ENCODE measurements around the gene SHISA9.

DNA sequence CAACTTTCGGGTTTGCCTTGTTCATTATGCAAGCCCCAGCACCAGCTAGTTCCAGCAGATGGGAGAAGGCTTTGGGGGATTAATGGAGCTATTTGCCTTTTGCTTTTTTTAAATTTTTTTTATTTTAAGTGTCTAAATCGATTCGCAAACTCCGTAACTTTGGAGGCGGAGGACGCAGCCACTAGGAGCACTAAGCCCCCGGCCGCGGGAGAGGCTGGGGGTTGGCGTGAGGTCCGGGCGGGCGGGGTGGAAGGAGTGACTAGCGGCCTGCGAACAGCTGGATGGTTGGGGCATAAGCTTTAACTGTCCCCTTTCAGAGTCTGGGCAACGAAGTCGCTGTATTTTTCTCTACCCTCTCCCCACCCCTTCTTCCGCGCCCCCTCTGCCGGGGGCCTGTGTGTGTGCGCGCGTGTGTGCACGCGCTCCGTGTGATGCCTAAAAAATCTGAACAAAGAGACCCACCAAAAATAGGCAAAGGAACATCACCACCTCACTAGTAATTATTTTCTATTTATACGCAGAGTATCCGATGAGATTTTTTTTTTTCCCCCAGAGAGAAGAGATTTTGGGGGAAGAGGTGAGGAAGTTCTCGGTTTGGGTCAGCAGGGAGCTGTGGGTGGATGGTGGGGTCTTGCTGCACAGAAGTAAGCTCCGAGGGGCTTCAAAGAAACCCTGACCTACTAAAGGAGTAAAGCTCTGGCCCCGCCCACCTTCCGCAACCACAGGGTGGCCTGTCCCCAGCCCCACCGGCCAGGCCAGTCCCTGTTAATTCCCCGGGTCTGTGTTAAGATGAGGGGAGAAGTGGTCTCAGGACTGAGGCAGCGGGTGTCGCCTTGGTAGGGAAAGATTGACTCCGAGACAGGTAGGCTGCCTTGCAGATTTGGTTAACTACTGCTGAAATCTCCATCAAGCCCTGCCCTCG, 2.3 kb downstream of the SHISA9 start:
- TF ChIP-seq, protein P1, sequence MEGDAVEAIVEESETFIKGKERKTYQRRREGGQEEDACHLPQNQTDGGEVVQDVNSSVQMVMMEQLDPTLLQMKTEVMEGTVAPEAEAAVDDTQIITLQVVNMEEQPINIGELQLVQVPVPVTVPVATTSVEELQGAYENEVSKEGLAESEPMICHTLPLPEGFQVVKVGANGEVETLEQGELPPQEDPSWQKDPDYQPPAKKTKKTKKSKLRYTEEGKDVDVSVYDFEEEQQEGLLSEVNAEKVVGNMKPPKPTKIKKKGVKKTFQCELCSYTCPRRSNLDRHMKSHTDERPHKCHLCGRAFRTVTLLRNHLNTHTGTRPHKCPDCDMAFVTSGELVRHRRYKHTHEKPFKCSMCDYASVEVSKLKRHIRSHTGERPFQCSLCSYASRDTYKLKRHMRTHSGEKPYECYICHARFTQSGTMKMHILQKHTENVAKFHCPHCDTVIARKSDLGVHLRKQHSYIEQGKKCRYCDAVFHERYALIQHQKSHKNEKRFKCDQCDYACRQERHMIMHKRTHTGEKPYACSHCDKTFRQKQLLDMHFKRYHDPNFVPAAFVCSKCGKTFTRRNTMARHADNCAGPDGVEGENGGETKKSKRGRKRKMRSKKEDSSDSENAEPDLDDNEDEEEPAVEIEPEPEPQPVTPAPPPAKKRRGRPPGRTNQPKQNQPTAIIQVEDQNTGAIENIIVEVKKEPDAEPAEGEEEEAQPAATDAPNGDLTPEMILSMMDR (IDR thresholded peaks at IDR 0.05), result no peak
- TF ChIP-seq POLR2A (IDR thresholded peaks at IDR 0.05), result no peak
